Bronchial epithelial cell (primary cell): ENCODE data around the gene MAPK6. TPM values are rescaled to one million over a fixed set of nuclear protein-coding genes. Genes with fewer than 3 reads are reported as not detected.
A peak's percentile ranks its signal among the peaks of the same experiment; 100 is the strongest.

ENCODE experiments used
- DNase-seq: peaks from one replicate; pipeline ENCODE4 v3.0.0-alpha.2; 2010; ENCODE audit warnings: low read depth
- FAIRE-seq: peaks from 2 replicates; lab custom pipeline; 2011; peaks lifted over from hg19 to GRCh38; lab: Jason Lieb, UNC
- H3K27me3 ChIP-seq: 2 replicates; pipeline ENCODE4 v1.5.1; 2011; ENCODE audit warnings: low read length; ENCODE audit not compliant: control insufficient read depth, insufficient read depth
- H3K36me3 ChIP-seq: 2 replicates; pipeline ENCODE4 v1.5.1; 2011; ENCODE audit warnings: low read length; ENCODE audit not compliant: control insufficient read depth, insufficient read depth
- H3K4me3 ChIP-seq: 2 replicates; pipeline ENCODE4 v1.5.1; 2011; ENCODE audit warnings: mild to moderate bottlenecking, low read depth, low read length, control low read depth
- CTCF ChIP-seq: IDR thresholded peaks from 2 replicates; pipeline ENCODE4 v1.5.1; 2011; ENCODE audit warnings: mild to moderate bottlenecking, moderate library complexity, low read length, control low read depth, inconsistent platforms; ENCODE audit not compliant: insufficient read depth, severe bottlenecking
- total RNA-seq: library from RNA; depleted of rRNA; stranded (reverse); fragments of >200 nt; gene quantifications from 2 replicates; pipeline ENCODE4 v1.2.1, GENCODE V29; 2014

The MAPK6 gene
- total RNA-seq, 1 donor from 2014 or later: 156 TPM

DNA sequence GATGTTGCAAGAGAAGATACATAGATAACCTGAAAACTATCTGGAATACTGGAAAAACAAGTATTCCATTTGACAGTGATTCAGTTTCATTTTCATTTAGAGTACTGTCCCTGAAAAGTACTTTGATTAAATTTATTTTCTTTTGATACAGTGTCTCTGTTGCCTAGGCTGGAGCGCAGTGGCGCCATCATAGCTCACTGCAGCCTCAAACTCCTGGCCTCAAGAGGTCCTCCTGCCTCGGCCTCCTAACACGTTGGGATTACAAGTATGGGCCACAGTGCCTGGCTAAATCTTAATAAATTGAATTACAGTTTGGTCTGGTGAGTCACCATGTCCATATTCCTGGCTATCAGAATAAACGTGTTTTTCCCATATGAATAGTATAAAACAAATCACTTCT is 45.8 kb upstream of the MAPK6 start:
- no peak for TF ChIP-seq CTCF
- no peak overlapping the region for H3K4me3 ChIP-seq
- no peaks in the 10 kb centered on the region for H3K36me3 ChIP-seq
- H3K27me3 ChIP-seq: no peaks in the 10 kb centered on the region
- DNase-seq (no peak), FAIRE-seq (no peak)

DNA sequence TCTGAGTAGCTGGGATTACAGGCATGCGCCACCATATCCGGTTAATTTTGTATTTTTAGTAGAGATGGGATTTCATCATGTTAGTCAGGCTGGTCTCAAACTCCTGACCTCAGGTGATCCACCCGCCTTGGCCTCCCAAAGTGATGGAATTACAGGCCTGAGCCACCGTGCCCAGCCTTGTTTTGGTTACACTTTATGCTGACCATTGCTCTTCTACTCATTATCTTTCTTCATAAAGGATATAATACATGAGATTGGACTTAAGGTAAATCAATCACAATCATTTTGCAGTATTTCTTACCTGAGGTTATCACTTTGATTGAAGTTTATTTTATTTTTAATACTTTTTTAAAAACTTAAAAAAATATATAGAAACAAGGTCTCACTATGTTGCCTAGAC is 45.2 kb upstream of the MAPK6 start:
- TF ChIP-seq CTCF: no peak
- H3K27me3 ChIP-seq: no peaks in the 10 kb centered on the region
- DNase-seq (no peak), FAIRE-seq (no peak)
- H3K4me3 ChIP-seq: no peak overlapping the region
- no peaks in the 10 kb centered on the region for H3K36me3 ChIP-seq

GRCh38 chr15:51982013-51982769 is 36.8 kb upstream of the MAPK6 start:
- DNase-seq: peak; percentile 82
- no peak overlapping the region for H3K4me3 ChIP-seq
- H3K36me3 ChIP-seq: no peaks in the 10 kb centered on the region
- TF ChIP-seq CTCF: peak; percentile 52
- H3K27me3 ChIP-seq: no peaks in the 10 kb centered on the region
- FAIRE-seq: no peak

DNA sequence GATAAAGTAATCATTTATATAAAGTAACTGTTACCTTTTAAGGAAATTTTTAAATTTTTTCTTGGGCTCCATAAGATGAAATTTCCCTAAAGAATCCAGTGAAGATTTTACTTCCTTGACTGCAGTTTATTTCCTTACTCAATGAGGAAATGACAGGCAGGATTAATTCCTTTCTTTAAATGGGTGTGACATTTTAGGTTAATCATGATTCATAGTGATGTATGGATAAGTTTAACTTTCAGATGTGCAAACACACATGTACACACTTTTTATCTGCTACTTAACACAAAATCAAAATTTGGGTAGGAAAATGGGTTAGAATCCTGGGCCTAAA is 36.3 kb upstream of the MAPK6 start:
- H3K36me3 ChIP-seq: no peaks in the 10 kb centered on the region
- DNase-seq (peak; percentile 89), FAIRE-seq (no peak)
- TF ChIP-seq CTCF: no peak
- no peaks in the 10 kb centered on the region for H3K27me3 ChIP-seq
- H3K4me3 ChIP-seq: no peak overlapping the region

DNA sequence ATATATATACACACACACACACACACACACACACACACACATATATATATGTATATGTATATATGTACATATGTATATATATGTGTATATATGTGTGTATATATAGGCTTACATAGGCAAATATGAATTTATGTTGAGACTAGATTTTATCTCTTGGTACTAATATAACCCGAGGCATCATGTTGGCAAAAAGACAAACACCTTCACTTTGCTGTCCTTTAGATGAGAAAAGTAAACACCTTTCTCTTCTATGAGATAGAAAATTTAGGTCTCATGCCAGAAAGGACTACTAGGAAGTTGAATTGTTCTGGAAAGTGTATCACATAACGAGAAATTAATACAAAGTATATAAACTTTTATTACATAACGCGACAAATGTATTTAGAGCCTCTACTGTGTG is 27.9 kb upstream of the MAPK6 start:
- no peaks in the 10 kb centered on the region for H3K27me3 ChIP-seq
- FAIRE-seq (no peak), DNase-seq (no peak)
- no peak overlapping the region for H3K4me3 ChIP-seq
- TF ChIP-seq CTCF: no peak
- no peaks in the 10 kb centered on the region for H3K36me3 ChIP-seq

DNA sequence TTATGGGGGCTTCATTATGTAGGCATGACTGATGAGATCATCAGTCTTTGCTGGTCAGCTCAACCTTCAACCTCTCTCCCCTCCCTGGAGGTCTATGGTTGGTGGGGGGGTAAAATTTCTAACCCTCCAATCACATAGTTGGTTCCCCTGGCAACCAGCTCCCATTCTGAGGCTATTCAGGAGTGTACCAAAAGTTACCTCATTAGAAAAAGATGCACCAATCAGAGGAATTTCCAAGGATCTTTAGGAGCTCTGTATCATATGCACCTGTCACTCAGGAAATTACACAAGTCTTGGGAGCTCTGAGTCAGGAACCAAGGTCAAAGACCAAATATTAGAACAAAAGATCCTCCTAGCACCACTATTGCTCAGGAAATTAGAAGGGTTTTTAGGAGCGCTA is 26.1 kb upstream of the MAPK6 start:
- H3K4me3 ChIP-seq: no peak overlapping the region
- H3K36me3 ChIP-seq: no peaks in the 10 kb centered on the region
- peak; percentile 86 for DNase-seq
- TF ChIP-seq CTCF: no peak
- FAIRE-seq: no peak
- H3K27me3 ChIP-seq: no peaks in the 10 kb centered on the region
